GM12878 (cell line): Measurements from ENCODE around the gene CYB5D1. TPM values are rescaled to one million over a fixed set of nuclear protein-coding genes. Genes with fewer than 3 reads are reported as not detected.

ENCODE experiments used
- ATAC-seq: fragments of 200-7000 bp; cut with Tn5 transposase; 3 replicates; pipeline ENCODE4 v1.9.1; 2020; ENCODE audit warnings: mild to moderate bottlenecking, moderate library complexity
- BruUV-seq: library from RNA; stranded (reverse); fragments of 400-500 nt; replicated peaks from 2 replicates; lab custom pipeline; 2021; lab: Mats Ljungman, UMichigan
- CTCF ChIA-PET: fragments of 300-600 bp; sonication (Branson Sonifier 250); formaldehyde crosslinking; extraction: SDS; loops from one replicate; lab custom pipeline; 2021; ENCODE audit warnings: inconsistent platforms; lab: Yijun Ruan, JAX
- POLR2A ChIA-PET: fragments of 350-600 bp; formaldehyde crosslinking; extraction: SDS; loops from one replicate; lab custom pipeline; 2021; ENCODE audit warnings: inconsistent platforms; lab: Charles Lee
- RAD21 ChIA-PET: fragments of 300-600 bp; sonication (Branson Sonifier 250); formaldehyde crosslinking; loops from one replicate; lab custom pipeline; 2023; ENCODE audit warnings: antibody characterized with exemption; ENCODE audit not compliant: unreplicated experiment; lab: Charles Lee
- SMC1A ChIA-PET: fragments of 300-600 bp; sonication (Branson Sonifier 250); formaldehyde crosslinking; loops from one replicate; lab custom pipeline; 2023; ENCODE audit not compliant: unreplicated experiment, uncharacterized antibody; lab: Charles Lee
- DNase-seq: peaks from one replicate; pipeline ENCODE4 v3.0.0-alpha.2; 2011; ENCODE audit warnings: low read depth, low spot score
- FAIRE-seq: peaks from 3 replicates; lab custom pipeline; 2011; peaks lifted over from hg19 to GRCh38; lab: Jason Lieb, UNC
- H2AFZ ChIP-seq: 2 replicates; pipeline ENCODE4 v1.6.0; 2011; ENCODE audit warnings: low read depth, low read length, control low read depth; ENCODE audit not compliant: control insufficient read depth
- H3K27ac ChIP-seq: 2 replicates; pipeline ENCODE4 v1.5.1; 2011; ENCODE audit warnings: control low read depth; ENCODE audit not compliant: control insufficient read depth, insufficient read depth
- H3K27me3 ChIP-seq, 2 experiments: replicated peaks in 1 of 2; 2 replicates each; pipeline versions ENCODE4 v1.6.0 to v1.6.1; 2011; ENCODE audit warnings: low read length in 1 of 2; ENCODE audit not compliant: control insufficient read depth in 2 of 2, insufficient read depth in 2 of 2
- H3K36me3 ChIP-seq, 2 experiments: 2 replicates each; pipeline ENCODE4 v1.5.1; 2011; ENCODE audit warnings: low read length in 1 of 2; ENCODE audit not compliant: control insufficient read depth in 2 of 2, insufficient read depth in 2 of 2
- H3K4me1 ChIP-seq: 2 replicates; pipeline ENCODE4 v1.6.1; 2011; ENCODE audit warnings: mild to moderate bottlenecking, low read length, moderate library complexity, mixed read lengths; ENCODE audit not compliant: control insufficient read depth, insufficient read depth
- H3K4me2 ChIP-seq: 2 replicates; pipeline ENCODE4 v1.6.0; 2011; ENCODE audit warnings: control low read depth; ENCODE audit not compliant: control insufficient read depth, insufficient read depth
- H3K4me3 ChIP-seq: fragments of 200-600 bp; sonication (generic); 2 replicates; pipeline ENCODE4 v1.5.1; 2016
- H3K79me2 ChIP-seq: 2 replicates; pipeline ENCODE4 v1.6.0; 2011; ENCODE audit warnings: low read length; ENCODE audit not compliant: control insufficient read depth, insufficient read depth
- H3K9ac ChIP-seq: 2 replicates; pipeline ENCODE4 v1.8.0; 2011; ENCODE audit warnings: low read length, control low read depth, mixed read lengths; ENCODE audit not compliant: control insufficient read depth, insufficient read depth
- H3K9me3 ChIP-seq: replicated peaks from 3 replicates; pipeline ENCODE4 v1.5.1; 2011; ENCODE audit warnings: mild to moderate bottlenecking, low read length; ENCODE audit not compliant: control insufficient read depth, insufficient read depth
- H4K20me1 ChIP-seq: 2 replicates; pipeline ENCODE4 v1.6.0; 2011; ENCODE audit not compliant: control insufficient read depth, insufficient read depth
- BHLHE40 ChIP-seq, 2 experiments: fragments of 450-650 bp in 1 of 2; IDR thresholded peaks; 2 replicates each; pipeline ENCODE4 v1.6.1; 2011 to 2017; ENCODE audit warnings: low read depth in 2 of 2, borderline replicate concordance in 1 of 2, improper control_type of control experiment in 1 of 2, low read length in 1 of 2, mild to moderate bottlenecking in 1 of 2
- CBFB ChIP-seq: IDR thresholded peaks from 2 replicates; pipeline ENCODE4 v1.6.1; 2016; ENCODE audit warnings: antibody characterized with exemption, low read depth
- FOS ChIP-seq: IDR thresholded peaks from 3 replicates; pipeline ENCODE4 v1.6.1; 2011; ENCODE audit warnings: borderline replicate concordance; ENCODE audit not compliant: insufficient read length; ENCODE audit errors: extremely low read depth
- KDM1A ChIP-seq: fragments of 200-600 bp; sonication (generic); IDR thresholded peaks from 2 replicates; pipeline ENCODE4 v1.6.1; 2016; ENCODE audit warnings: borderline replicate concordance
- POU2F2 ChIP-seq: IDR thresholded peaks from 3 replicates; pipeline ENCODE4 v1.6.1; 2011; ENCODE audit warnings: low read depth, mild to moderate bottlenecking, low read length, borderline replicate concordance
- ZBED1 ChIP-seq: IDR thresholded peaks from 2 replicates; pipeline ENCODE4 v1.6.1; 2016; ENCODE audit warnings: borderline replicate concordance
- WGBS: methylation state at CpG from one replicate; pipeline ENCODE4 v1.1.6; 2016; ENCODE audit warnings: low lambda C conversion rate; ENCODE audit not compliant: insufficient replicate concordance, insufficient coverage; ENCODE audit errors: missing lambda C conversion rate; 5-methylcytosine and 5-hydroxymethylcytosine counted together
- in situ Hi-C: fragments of 300-500 bp; cut with MboI; formaldehyde crosslinking; loops from 9 replicates; pipeline ENCODE4 v1.14.3; 2018; ENCODE audit warnings: mixed read lengths
- intact Hi-C: fragments of 100-400 bp; cut with micrococcal nuclease; formaldehyde crosslinking; loops from one replicate; pipeline ENCODE4 v1.14.2; 2022; ENCODE audit not compliant: unreplicated experiment
- polyA plus RNA-seq, 11 experiments: library from polyadenylated mRNA; depleted of rRNA in 4 of 11; unstranded in 6 of 11; stranded (reverse) in 5 of 11; fragments of >200 nt; fragmentation: Nextera tagmentation in 4 of 11; fragmentation: Illumina TruSeq in 1 of 11; extraction: Ambion mirVana in 4 of 11; extraction: Trizol in 1 of 11; gene quantifications; 1 replicate in 1 of 11; 2 replicates in 10 of 11; pipeline versions ENCODE4 v1.2.1 to v1.2.3, GENCODE V29; 2011 to 2016; ENCODE audit warnings: inconsistent platforms in 2 of 11, missing spikeins in 2 of 11, low read depth in 1 of 11
- total RNA-seq, 4 experiments: library from RNA; depleted of rRNA in 3 of 4; stranded (reverse); fragments of >200 nt in 3 of 4; fragmentation: Illumina TruSeq in 1 of 4; extraction: Trizol in 1 of 4; gene quantifications; 2 replicates each; pipeline versions ENCODE4 v1.2.1 to v1.2.3, GENCODE V29; 2013 to 2021

CYB5D1 gene
- total and polyA plus RNA-seq, 10 of the 15 experiments (the other 5 are each of a cell fraction or from before 2014, with no cell fraction given): 1.6 to 8.7 (median 6.4) TPM

DNA sequence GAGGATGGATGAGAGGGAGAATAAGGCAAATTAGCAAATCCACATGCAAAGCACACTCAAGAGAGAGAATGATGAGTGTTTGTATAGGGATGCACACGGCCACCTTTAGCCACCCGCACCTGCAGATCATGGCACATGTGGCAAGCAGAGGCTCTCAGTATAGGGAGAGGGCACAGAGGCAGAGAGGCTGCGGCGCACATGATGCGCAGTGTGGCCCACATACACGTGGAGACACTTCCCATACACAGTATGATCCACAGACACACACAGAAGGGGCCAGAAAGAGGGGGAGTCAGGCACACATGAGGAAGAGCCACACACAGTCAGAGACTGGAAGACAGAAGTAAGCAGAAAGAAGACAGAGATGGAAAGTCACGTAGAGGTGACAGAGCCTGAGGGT, 24.3 kb downstream of the CYB5D1 start:
- ChIA-PET POLR2A (interaction anchor here (1.0 to 1.5 kb wide), 3 partner anchors 10 to 46 kb away, joined by 3 to 8 read pairs (median 3); no protein-coding TSS in a partner anchor), RAD21 (interaction anchor here (0.6 to 0.8 kb wide), 2 partner anchors 25 to 31 kb away, joined by 3 read pairs; partner anchors contain the start of gene NAA38)
- in situ Hi-C loops: no loop called here
- no peaks in the 10 kb centered on the region for H4K20me1 ChIP-seq
- no peak for DNase-seq
- H3K79me2 ChIP-seq: peaks cover 24% of the 10 kb centered on the region
- H3K27me3 ChIP-seq: no peaks in the 10 kb centered on the region
- BruUV-seq: no TSS peak
- TF ChIP-seq ZBED1 (no peak), KDM1A (no peak), BHLHE40 (IDR thresholded peaks at IDR 0.05; ENCODE audit: borderline replicate concordance in 1 of 2, low read depth in 2 of 2, low read length in 1 of 2) (peak in 1 of 2 experiments; percentile 19; a peak in 1 of 4 replicates), FOS (no peak), CBFB (no peak), POU2F2 (no peak)
- TF ChIP-seq, all 136 proteins: peak for 1
- H3K9ac ChIP-seq: peak overlapping the region; percentile 4; the same call in 1 of the 2 replicates
- H3K36me3 ChIP-seq: peaks cover 0 to 2% of the 10 kb centered on the region in 2 experiments; a peak in 1 of 4 replicates
- peak overlapping the region; percentile 58 for H3K4me3 ChIP-seq
- no peak overlapping the region for H2AFZ ChIP-seq
- ATAC-seq: peak; percentile 6
- peaks cover 15% of the 10 kb centered on the region for H3K4me1 ChIP-seq
- H3K27ac ChIP-seq: no peak overlapping the region
- 41% methylated on average over 7 of the region's 7 CpGs for WGBS
- SMC1A ChIA-PET: interaction anchor here (1.2 to 1.3 kb wide), 2 partner anchors 16 to 41 kb away, joined by 3 to 4 read pairs; no protein-coding TSS in a partner anchor
- peak; percentile 38 for FAIRE-seq
- peak overlapping the region; percentile 57 for H3K4me2 ChIP-seq
- H3K9me3 ChIP-seq: no peaks in the 10 kb centered on the region
- intact Hi-C loops: no loop called here
- CTCF ChIA-PET: interaction anchor here (1.0 to 8.9 kb wide), 6 partner anchors 13 to 159 kb away, joined by 3 to 75 read pairs (median 4); partner anchors contain the start of gene NAA38
